ENCODE measurements around the gene ISLR.

- TF ChIP-seq EP300 (conservative IDR thresholded peaks at IDR 0.05; ENCODE audit: poor library complexity, severe bottlenecking) (no peak), REST (IDR thresholded peaks at IDR 0.05; ENCODE audit: borderline replicate concordance) (no peak)
Observed at GRCh38 chr15:74210729-74211128, 37.2 kb downstream of the ISLR start.

All from neural cell (in vitro differentiated cells).